Upper lobe of left lung (tissue), 6 donors: ENCODE measurements around the gene TNFAIP8L1. TPM values are rescaled to one million over a fixed set of nuclear protein-coding genes. Genes with fewer than 3 reads are reported as not detected.

Experiments
- ATAC-seq, 2 donors: fragments of 200-7000 bp; cut with Tn5 transposase; one replicate each; pipeline ENCODE4 v1.9.1; 2022; ENCODE audit warnings: mild to moderate bottlenecking in 2 of 2, moderate library complexity in 2 of 2; ENCODE audit not compliant: low FRiP score in 2 of 2
- DNase-seq, 2 donors: peaks; one replicate each; pipeline ENCODE4 v3.0.0-alpha.2; 2019 to 2020
- H3K27ac ChIP-seq, 4 donors: fragments of 200-600 bp; sonication (generic); one replicate each; pipeline ENCODE4 v1.5.1; 2016 to 2019
- H3K27me3 ChIP-seq, 4 donors: fragments of 200-600 bp; sonication (generic); one replicate each; pipeline ENCODE4 v1.5.1; 2017 to 2019
- H3K36me3 ChIP-seq, 4 donors: fragments of 200-600 bp; sonication (generic); one replicate each; pipeline ENCODE4 v1.5.1; 2016 to 2019
- H3K4me1 ChIP-seq, 4 donors: fragments of 200-600 bp; sonication (generic); one replicate each; pipeline ENCODE4 v1.5.1; 2018 to 2019
- H3K4me3 ChIP-seq, 4 donors: fragments of 200-600 bp; sonication (generic); one replicate each; pipeline ENCODE4 v1.5.1; 2017 to 2019; ENCODE audit warnings: mild to moderate bottlenecking in 2 of 4, moderate library complexity in 1 of 4
- H3K9me3 ChIP-seq, 4 donors: fragments of 200-600 bp; sonication (generic); one replicate each; pipeline ENCODE4 v1.5.1; 2018 to 2019
- EP300 ChIP-seq, 4 donors: sonication (generic); formaldehyde crosslinking; IDR thresholded peaks; one replicate each; pipeline ENCODE4 v1.5.1; 2017; ENCODE audit warnings: antibody characterized with exemption in 4 of 4, control low read depth in 2 of 4
- POLR2A ChIP-seq, 4 donors: fragments of 450-650 bp; IDR thresholded peaks; one replicate each; pipeline ENCODE4 v1.5.1; 2016 to 2017; ENCODE audit warnings: antibody characterized with exemption in 4 of 4, mild to moderate bottlenecking in 2 of 4
- POLR2AphosphoS5 ChIP-seq, 2 donors: sonication (generic); formaldehyde crosslinking; IDR thresholded peaks; one replicate each; pipeline ENCODE4 v1.5.1; 2017; ENCODE audit warnings: antibody characterized with exemption in 2 of 2
- WGBS, 2 donors: methylation state at CpG; one replicate each; pipeline ENCODE4 v1.1.5; 2017 to 2018; 5-methylcytosine and 5-hydroxymethylcytosine counted together
- total RNA-seq, 6 donors: library from RNA; depleted of rRNA in 4 of 6; stranded (reverse); fragments of >200 nt in 4 of 6; gene quantifications; one replicate each; pipeline versions ENCODE4 v1.1.0 to v1.2.1, GENCODE V29; 2016 to 2021
- TF ChIP-seq, protein P1 (sequence below), 6 experiments: fragments of 450-650 bp in 4 of 6; fragments of 200-600 bp in 2 of 6; sonication (generic) in 2 of 6; IDR thresholded peaks; one replicate each; pipeline ENCODE4 v1.5.1; 2016 to 2019; ENCODE audit warnings: antibody characterized with exemption in 6 of 6
- donor health status: DM: no; HTN: no; CAD: no; lungs with moderate emphysema.
- donor health status: DM: no; HTN: yes; CAD: no; lungs with severe emphysema.

The TNFAIP8L1 gene
- total RNA-seq, 6 donors from 2014 or later, result 4.4 to 17.5 (median 11.4) TPM

DNA sequence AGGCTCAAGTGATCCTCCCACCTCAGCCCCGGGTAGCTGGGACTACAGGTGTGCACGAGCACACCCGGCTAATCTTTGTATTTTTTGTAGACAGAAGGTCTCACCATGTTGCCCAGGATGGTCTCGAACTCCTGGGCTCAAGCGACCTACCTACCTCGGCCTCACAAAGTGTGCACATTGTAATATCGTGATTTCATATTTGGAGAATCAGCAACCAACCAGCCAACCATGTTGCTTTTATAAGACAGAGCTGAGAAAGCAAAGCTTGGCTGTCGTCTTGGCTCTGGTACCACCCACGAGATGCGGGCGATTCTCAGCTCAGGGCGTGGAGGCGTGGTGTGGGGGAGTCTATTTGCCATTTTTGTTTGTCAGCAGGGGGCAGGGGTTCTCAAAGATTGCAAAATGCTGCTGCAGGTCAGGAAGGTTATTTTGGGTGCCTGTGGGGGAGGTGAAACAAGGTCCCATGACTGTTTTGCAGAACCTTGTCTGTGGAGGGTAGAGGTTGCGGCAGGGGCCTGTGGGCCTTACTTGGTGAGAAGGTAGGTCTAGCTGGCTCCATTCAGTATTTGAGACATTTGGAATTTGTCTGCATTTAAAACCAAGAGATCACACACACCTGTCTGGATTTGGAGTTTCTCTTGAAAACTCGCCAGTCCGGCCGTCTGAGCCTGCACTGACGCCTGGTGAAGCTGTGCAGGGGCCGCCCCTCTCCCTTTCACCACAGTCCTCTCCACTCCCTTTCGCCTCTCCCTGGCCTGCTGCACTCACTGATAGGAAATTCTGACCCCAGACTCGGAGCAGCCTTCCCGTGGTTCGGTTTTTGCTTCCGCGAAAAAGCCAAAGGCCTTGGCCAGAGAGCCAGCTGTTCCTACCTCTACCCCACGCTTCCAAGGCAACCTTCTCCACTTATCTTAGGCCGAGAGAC, 15.4 kb downstream of the TNFAIP8L1 start:
- TF ChIP-seq, protein P1, sequence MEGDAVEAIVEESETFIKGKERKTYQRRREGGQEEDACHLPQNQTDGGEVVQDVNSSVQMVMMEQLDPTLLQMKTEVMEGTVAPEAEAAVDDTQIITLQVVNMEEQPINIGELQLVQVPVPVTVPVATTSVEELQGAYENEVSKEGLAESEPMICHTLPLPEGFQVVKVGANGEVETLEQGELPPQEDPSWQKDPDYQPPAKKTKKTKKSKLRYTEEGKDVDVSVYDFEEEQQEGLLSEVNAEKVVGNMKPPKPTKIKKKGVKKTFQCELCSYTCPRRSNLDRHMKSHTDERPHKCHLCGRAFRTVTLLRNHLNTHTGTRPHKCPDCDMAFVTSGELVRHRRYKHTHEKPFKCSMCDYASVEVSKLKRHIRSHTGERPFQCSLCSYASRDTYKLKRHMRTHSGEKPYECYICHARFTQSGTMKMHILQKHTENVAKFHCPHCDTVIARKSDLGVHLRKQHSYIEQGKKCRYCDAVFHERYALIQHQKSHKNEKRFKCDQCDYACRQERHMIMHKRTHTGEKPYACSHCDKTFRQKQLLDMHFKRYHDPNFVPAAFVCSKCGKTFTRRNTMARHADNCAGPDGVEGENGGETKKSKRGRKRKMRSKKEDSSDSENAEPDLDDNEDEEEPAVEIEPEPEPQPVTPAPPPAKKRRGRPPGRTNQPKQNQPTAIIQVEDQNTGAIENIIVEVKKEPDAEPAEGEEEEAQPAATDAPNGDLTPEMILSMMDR (IDR thresholded peaks at IDR 0.05), result no peak
- no peak for TF ChIP-seq EP300 (IDR thresholded peaks at IDR 0.05)
- no peak for TF ChIP-seq POLR2AphosphoS5 (IDR thresholded peaks at IDR 0.05)
- no peak for TF ChIP-seq POLR2A (IDR thresholded peaks at IDR 0.05)
- Histone ChIP-seq H3K36me3 (peaks cover 19 to 73% (median 54%) of the 10 kb centered on the region in 4 donors), H3K27ac (no peak overlapping the region), H3K4me1 (no peaks in the 10 kb centered on the region), H3K4me3 (no peak overlapping the region), H3K27me3 (no peaks in the 10 kb centered on the region), H3K9me3 (peaks cover 0 to 6% (median 0%) of the 10 kb centered on the region in 4 donors)
- ATAC-seq (no peak), DNase-seq (no peak)
- WGBS, 2 donors, result 88 to 90% methylated on average over 27 of the region's 27 CpGs

DNA sequence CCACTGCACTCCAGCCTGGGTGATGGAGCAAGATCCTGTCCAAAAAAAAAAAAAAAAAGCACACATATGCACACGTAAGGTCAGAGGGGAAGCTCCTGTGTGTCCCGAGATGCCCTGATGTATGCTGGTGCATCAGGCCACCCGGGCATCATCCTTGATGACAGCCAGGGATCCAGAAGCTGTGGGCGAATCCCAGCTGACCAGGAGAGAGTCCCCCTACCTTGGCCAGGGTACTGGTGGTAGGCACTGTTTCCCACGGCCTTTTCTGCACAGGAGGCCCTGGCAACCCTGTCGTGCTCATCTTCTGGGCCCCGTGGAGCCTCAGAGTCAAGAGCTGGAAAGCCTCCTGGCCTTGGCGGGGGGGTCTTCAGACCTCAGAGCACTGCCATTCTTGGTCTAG, 16.8 kb downstream of the TNFAIP8L1 start:
- ATAC-seq (no peak), DNase-seq (no peak)
- H3K36me3 ChIP-seq, result peaks cover 22 to 87% (median 65%) of the 10 kb centered on the region in 4 donors
- TF ChIP-seq, protein P1 (IDR thresholded peaks at IDR 0.05), result no peak
- TF ChIP-seq POLR2AphosphoS5 (IDR thresholded peaks at IDR 0.05) (no peak), POLR2A (IDR thresholded peaks at IDR 0.05) (no peak), EP300 (IDR thresholded peaks at IDR 0.05) (no peak)
- H3K4me3 ChIP-seq, result no peak overlapping the region
- whole genome bisulfite sequencing, 2 donors, result 76 to 86% methylated on average over 4 to 8 of the region's 8 CpGs
- H3K9me3 ChIP-seq, result peaks cover 0 to 6% (median 0%) of the 10 kb centered on the region in 4 donors
- H3K27me3 ChIP-seq, result no peaks in the 10 kb centered on the region
- no peaks in the 10 kb centered on the region for H3K4me1 ChIP-seq
- no peak overlapping the region for H3K27ac ChIP-seq

DNA sequence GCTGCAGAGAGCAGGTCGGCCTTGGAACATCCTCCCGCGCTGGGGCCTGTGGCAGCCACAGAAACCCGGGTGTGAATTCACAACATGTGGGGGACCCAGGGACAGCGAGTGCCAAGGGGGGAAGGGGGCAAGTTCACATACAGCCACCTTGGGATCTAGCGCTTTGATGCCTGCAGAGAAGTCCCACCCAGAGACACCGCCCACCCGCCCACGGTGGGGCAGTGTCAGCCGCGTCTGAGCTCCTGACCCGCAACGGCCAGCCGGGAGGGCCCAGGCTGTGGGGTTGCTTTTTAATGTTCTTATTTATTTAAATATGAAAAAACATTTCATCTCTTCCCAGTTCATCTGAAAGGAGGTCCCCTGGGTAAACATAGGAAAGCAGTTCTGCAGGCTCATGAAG, 17.9 kb downstream of the TNFAIP8L1 start:
- no peak overlapping the region for H3K27ac ChIP-seq
- 66 to 83% methylated on average over 6 to 14 of the region's 14 CpGs for whole genome bisulfite sequencing, 2 donors
- ATAC-seq (no peak), DNase-seq (peak in 1 of 2 donors; percentile 75)
- no peaks in the 10 kb centered on the region for H3K4me1 ChIP-seq
- no peak overlapping the region for H3K4me3 ChIP-seq
- TF ChIP-seq, protein P1 (IDR thresholded peaks at IDR 0.05), result no peak
- peaks cover 0 to 6% (median 0%) of the 10 kb centered on the region in 4 donors for H3K9me3 ChIP-seq
- H3K27me3 ChIP-seq, result no peaks in the 10 kb centered on the region
- H3K36me3 ChIP-seq, result peaks cover 22 to 90% (median 69%) of the 10 kb centered on the region in 4 donors

DNA sequence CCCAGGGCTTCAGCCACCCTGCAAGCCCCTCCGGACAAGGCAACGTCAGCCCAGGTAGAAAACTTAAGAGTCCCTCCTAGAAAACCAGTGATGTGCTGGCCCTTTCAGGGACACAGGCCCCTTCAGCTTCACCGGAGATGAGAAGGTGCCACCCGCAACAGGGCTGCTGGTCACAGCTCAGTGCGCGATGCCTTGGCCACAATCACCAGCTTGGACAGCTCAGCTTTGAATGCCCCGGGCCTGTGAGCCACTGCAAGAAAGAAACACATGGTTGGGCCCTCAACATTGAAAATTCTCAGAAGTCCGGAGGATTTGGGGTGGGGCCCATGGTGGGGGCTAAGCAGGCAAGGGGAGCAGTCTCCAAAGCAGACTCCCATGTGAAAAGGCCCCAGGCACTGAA, 18.5 kb downstream of the TNFAIP8L1 start:
- Histone ChIP-seq H3K9me3 (peaks cover 0 to 6% (median 0%) of the 10 kb centered on the region in 4 donors), H3K4me3 (no peak overlapping the region), H3K27me3 (no peaks in the 10 kb centered on the region), H3K36me3 (peaks cover 22 to 91% (median 70%) of the 10 kb centered on the region in 4 donors), H3K27ac (no peak overlapping the region), H3K4me1 (no peaks in the 10 kb centered on the region)
- TF ChIP-seq EP300 (IDR thresholded peaks at IDR 0.05) (no peak), POLR2A (IDR thresholded peaks at IDR 0.05) (no peak), POLR2AphosphoS5 (IDR thresholded peaks at IDR 0.05) (no peak)
- TF ChIP-seq, protein P1 (IDR thresholded peaks at IDR 0.05), result no peak
- DNase-seq (no peak), ATAC-seq (no peak)
- WGBS, 2 donors, result 98 to 100% methylated on average over 6 to 8 of the region's 8 CpGs
